K562 (cell line): ENCODE data around the gene FAM149B1. TPM values are rescaled to one million over a fixed set of nuclear protein-coding genes. Genes with fewer than 3 reads are reported as not detected.

ENCODE experiments used
- CCNT2 ChIP-seq: IDR thresholded peaks from 2 replicates; pipeline ENCODE4 v1.6.1; 2011; ENCODE audit warnings: borderline replicate concordance, low read depth, mild to moderate bottlenecking, moderate library complexity, mixed read lengths, low read length; ENCODE audit not compliant: insufficient read length; ENCODE audit errors: extremely low read depth
- GATAD2B ChIP-seq: fragments of 450-650 bp; IDR thresholded peaks from 2 replicates; pipeline ENCODE4 v1.6.1; 2017; ENCODE audit warnings: mild to moderate bottlenecking, borderline replicate concordance
- JUND ChIP-seq, 2 experiments: IDR thresholded peaks; 2 replicates in 1 of 2; 3 replicates in 1 of 2; pipeline ENCODE4 v1.6.1; 2011; ENCODE audit warnings: borderline replicate concordance in 2 of 2, low read depth in 2 of 2, low read length in 2 of 2, improper control_type of control experiment in 1 of 2, missing biosample characterization in 1 of 2, missing genetic modification characterization in 1 of 2, missing genetic modification reagents in 1 of 2
- KAT7 ChIP-seq: sonication (generic); formaldehyde crosslinking; IDR thresholded peaks from 2 replicates; pipeline ENCODE4 v1.8.0; 2022; ENCODE audit warnings: missing genetic modification reagents, mild to moderate bottlenecking, borderline replicate concordance
- MEIS2 ChIP-seq: fragments of 450-650 bp; IDR thresholded peaks from 2 replicates; pipeline ENCODE4 v1.6.1; 2014; ENCODE audit warnings: mild to moderate bottlenecking; ENCODE audit not compliant: partially characterized antibody
- NR2F6 ChIP-seq: fragments of 450-650 bp; formaldehyde crosslinking; IDR thresholded peaks from 2 replicates; pipeline ENCODE4 v1.4.0; 2020; ENCODE audit warnings: mild to moderate bottlenecking
- PCBP2 ChIP-seq: fragments of 200-400 bp; formaldehyde crosslinking; IDR thresholded peaks from 2 replicates; pipeline ENCODE4 v1.6.1; 2018; ENCODE audit warnings: low read length, low read depth, mild to moderate bottlenecking, moderate library complexity; ENCODE audit not compliant: poor library complexity, severe bottlenecking
- PHB ChIP-seq: fragments of 250-450 bp; sonication (Bioruptor Pico); IDR thresholded peaks from 2 replicates; pipeline ENCODE4 v1.5.0; 2021
- PML ChIP-seq: IDR thresholded peaks from 2 replicates; pipeline ENCODE4 v1.6.1; 2012; ENCODE audit warnings: low read length, inconsistent platforms
- POLR2A ChIP-seq: fragments of 450-650 bp; conservative IDR thresholded peaks from 2 replicates; pipeline ENCODE4 v1.6.1; 2016
- POLR2AphosphoS2 ChIP-seq: IDR thresholded peaks from 2 replicates; pipeline ENCODE4 v1.6.1; 2012; ENCODE audit warnings: low read length, improper control_type of control experiment
- TCF7 ChIP-seq: sonication (generic); IDR thresholded peaks from 2 replicates; pipeline ENCODE4 v1.6.1; 2016; ENCODE audit warnings: antibody characterized with exemption, borderline replicate concordance
- TCF7L2 ChIP-seq: fragments of 150-350 bp; IDR thresholded peaks from 2 replicates; pipeline ENCODE4 v1.6.1; 2016; ENCODE audit warnings: low read depth, mild to moderate bottlenecking, low read length, moderate library complexity
- TEAD4 ChIP-seq, 2 experiments: sonication (generic) in 1 of 2; formaldehyde crosslinking in 1 of 2; IDR thresholded peaks; 2 replicates each; pipeline versions ENCODE4 v1.6.1 to v1.8.0; 2012 to 2022; ENCODE audit warnings: borderline replicate concordance in 1 of 2, inconsistent platforms in 1 of 2, low read length in 1 of 2, mild to moderate bottlenecking in 1 of 2, missing genetic modification reagents in 1 of 2
- THAP12 ChIP-seq: fragments of 250-450 bp; sonication (Bioruptor Pico); IDR thresholded peaks from 2 replicates; pipeline ENCODE4 v1.9.0; 2021; ENCODE audit warnings: mild to moderate bottlenecking, inconsistent platforms
- ZBTB2 ChIP-seq: fragments of 450-650 bp; IDR thresholded peaks from 2 replicates; pipeline ENCODE4 v1.6.1; 2016; ENCODE audit warnings: antibody characterized with exemption
- ZNF324 ChIP-seq: fragments of 250-450 bp; sonication (Bioruptor Pico); IDR thresholded peaks from 2 replicates; pipeline ENCODE4 v1.4.0; 2020; ENCODE audit warnings: mild to moderate bottlenecking
- ZNF444 ChIP-seq: fragments of 250-450 bp; sonication (Bioruptor Pico); IDR thresholded peaks from 2 replicates; pipeline ENCODE4 v1.4.0; 2020; ENCODE audit warnings: mild to moderate bottlenecking, moderate library complexity
- ZNF699 ChIP-seq: fragments of 250-450 bp; sonication (Bioruptor Pico); IDR thresholded peaks from 2 replicates; pipeline ENCODE4 v1.8.0; 2021; ENCODE audit warnings: mild to moderate bottlenecking, moderate library complexity; ENCODE audit not compliant: insufficient replicate concordance
- ZNF76 ChIP-seq: fragments of 250-450 bp; sonication (Bioruptor Pico); IDR thresholded peaks from 2 replicates; pipeline ENCODE4 v1.4.0; 2020; ENCODE audit warnings: mild to moderate bottlenecking, moderate library complexity, borderline replicate concordance
- polyA plus RNA-seq, 8 experiments: library from polyadenylated mRNA; depleted of rRNA in 4 of 8; stranded (reverse) in 5 of 8; unstranded in 3 of 8; fragments of >200 nt; fragmentation: Nextera tagmentation in 2 of 8; fragmentation: Illumina TruSeq in 1 of 8; extraction: Ambion mirVana in 2 of 8; extraction: Trizol in 1 of 8; gene quantifications; 2 replicates each; pipeline versions ENCODE4 v1.2.1 to v1.2.3, GENCODE V29; 2011 to 2014; ENCODE audit warnings: inconsistent platforms in 1 of 8, missing spikeins in 1 of 8
- total RNA-seq, 7 experiments: library from RNA; depleted of rRNA in 6 of 7; stranded (reverse); fragments of >200 nt in 6 of 7; fragmentation: Illumina TruSeq in 2 of 7; extraction: Trizol in 2 of 7; gene quantifications; 2 replicates each; pipeline versions ENCODE4 v1.2.1 to v1.2.3, GENCODE V29; 2011 to 2021; ENCODE audit warnings: low replicate concordance in 1 of 7
- TF ChIP-seq, protein P1 (sequence below): sonication (generic); formaldehyde crosslinking; IDR thresholded peaks from 2 replicates; pipeline ENCODE4 v1.8.0; 2022; ENCODE audit warnings: mild to moderate bottlenecking, missing genetic modification reagents

The FAM149B1 gene
- total and polyA plus RNA-seq, 9 of the 15 experiments (the other 6 are each of a cell fraction or from before 2014, with no cell fraction given), result 4.2 to 18.5 (median 9.3) TPM

GRCh38 chr10:73246646-73247508, 79.0 kb downstream of the FAM149B1 start, which contains the start of gene DNAJC9 (continued):
- TF ChIP-seq ZNF444 (CRISPR knock-in tag), result peak; percentile 9; the same call in 1 of the 2 replicates
- TF ChIP-seq POLR2AphosphoS2, result peak; percentile 99
- peak; percentile 81; the same call in 1 of the 2 replicates for TF ChIP-seq KAT7 (CRISPR knock-in tag)
- peak; percentile 43; the same call in 1 of the 2 replicates for TF ChIP-seq TEAD4 (IDR thresholded peaks at IDR 0.05; ENCODE audit: low read length)
- TF ChIP-seq TEAD4 (CRISPR knock-in tag; IDR thresholded peaks at IDR 0.05; ENCODE audit: borderline replicate concordance), result 0 out of 2 replicates have a peak, but pooled peaks have one; percentile 70
- TF ChIP-seq PHB (CRISPR knock-in tag), result peak; percentile 97
- TF ChIP-seq CCNT2, result peak; percentile 96
- peak; percentile 94 for TF ChIP-seq THAP12
- peak; percentile 96 for TF ChIP-seq MEIS2
- TF ChIP-seq POLR2A, result peak; percentile 99
- TF ChIP-seq GATAD2B, result 0 out of 2 replicates have a peak, but pooled peaks have one; percentile 25
- TF ChIP-seq ZNF324 (CRISPR knock-in tag), result peak; percentile 62; the same call in 1 of the 2 replicates
- no peak for TF ChIP-seq ZNF699 (CRISPR knock-in tag)
- peak; percentile 82; the same call in 1 of the 2 replicates for TF ChIP-seq ZNF76
- TF ChIP-seq ZBTB2, result peak; percentile 85
- peak; percentile 92 for TF ChIP-seq PML
- no peak; the same call in 1 of the 2 replicates for TF ChIP-seq TCF7
- TF ChIP-seq, protein P1, sequence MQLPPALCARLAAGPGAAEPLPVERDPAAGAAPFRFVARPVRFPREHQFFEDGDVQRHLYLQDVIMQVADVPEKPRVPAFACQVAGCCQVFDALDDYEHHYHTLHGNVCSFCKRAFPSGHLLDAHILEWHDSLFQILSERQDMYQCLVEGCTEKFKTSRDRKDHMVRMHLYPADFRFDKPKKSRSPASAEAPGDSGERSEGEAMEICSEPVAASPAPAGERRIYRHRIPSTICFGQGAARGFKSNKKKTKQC (CRISPR knock-in tag), result peak; percentile 93
- no peak for TF ChIP-seq PCBP2
- no peak for TF ChIP-seq TCF7L2
- TF ChIP-seq NR2F6 (CRISPR knock-in tag), result peak; percentile 8; the same call in 1 of the 2 replicates
- peak; percentile 70; the same call in 1 of the 2 replicates for TF ChIP-seq JUND (IDR thresholded peaks at IDR 0.05; ENCODE audit: borderline replicate concordance, low read depth, low read length)
- peak; percentile 51; the same call in 1 of the 3 replicates for TF ChIP-seq JUND (tag; IDR thresholded peaks at IDR 0.05; ENCODE audit: borderline replicate concordance, low read depth, low read length)
